ENCODE data around the gene METTL2A.
"Not testable (repeated sequence)": the region's sequence is repeated elsewhere in the genome, so short reads cannot be mapped to it uniquely, and the experiment has no call there.

DNA sequence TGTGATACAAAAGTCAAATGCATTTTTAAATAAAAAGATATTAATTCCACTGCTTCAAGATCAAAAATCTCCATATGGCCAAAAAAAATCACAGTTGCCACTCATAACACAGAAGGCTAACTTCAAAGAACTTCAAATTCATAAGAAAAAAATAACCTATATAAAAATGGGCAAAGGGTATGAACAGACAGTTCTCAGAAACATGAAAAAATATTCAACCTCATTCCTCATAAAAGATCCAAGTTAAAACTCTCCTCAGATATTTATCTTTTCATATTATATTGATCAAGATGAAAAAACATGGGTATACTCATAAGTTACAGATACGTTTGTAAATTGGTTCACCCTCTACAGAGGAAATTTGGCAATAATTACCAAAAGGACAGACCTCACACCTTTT is 10.6 kb upstream of the METTL2A start:
- TF ChIP-seq POLR2A (IDR thresholded peaks at IDR 0.05; ENCODE audit: low read depth, low read length); POLR2AphosphoS5 (IDR thresholded peaks at IDR 0.05; ENCODE audit: low read depth, low read length); TAF1 (IDR thresholded peaks at IDR 0.05; ENCODE audit: borderline replicate concordance, low read depth, low read length): not testable (repeated sequence)
